ENCODE measurements around the gene KLHL29. TPM values are rescaled to one million over a fixed set of nuclear protein-coding genes. Genes with fewer than 3 reads are reported as not detected.

The KLHL29 gene
- total RNA-seq, 1 donor from 2014 or later: 8.4 TPM

DNA sequence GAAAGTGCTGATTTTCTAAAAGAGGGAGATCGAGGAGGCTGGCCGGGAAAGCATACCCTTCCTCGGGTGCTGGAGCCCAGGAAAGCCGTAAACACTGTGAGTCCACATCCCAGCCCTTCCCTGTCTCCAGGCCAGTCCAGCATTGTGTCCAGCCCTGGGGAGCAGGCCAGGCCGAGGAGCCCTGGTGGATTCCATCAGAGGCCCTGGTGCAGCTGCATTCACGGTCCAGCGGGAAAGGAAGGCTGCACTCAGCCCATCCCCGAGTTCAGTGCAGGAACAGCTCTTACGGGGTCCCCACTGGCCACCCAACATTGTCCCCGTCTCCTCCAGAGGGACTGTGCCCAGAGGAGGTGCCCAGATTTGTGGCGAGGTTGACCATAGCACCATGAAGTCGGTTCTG lies 218.6 kb downstream of the KLHL29 start:
- Mint-ChIP-seq H3K4me3 (no peak overlapping the region), H3K27ac (ENCODE audit: unreplicated experiment) (no peak overlapping the region), H3K27me3 (ENCODE audit: low read depth) (no peaks in the 10 kb centered on the region), H3K36me3 (ENCODE audit: low read depth) (peaks cover 2% of the 10 kb centered on the region), H3K4me1 (peaks cover 31% of the 10 kb centered on the region), H3K9me3 (peaks cover 2% of the 10 kb centered on the region)
- no peak for DNase-seq (ENCODE audit: low read depth, low spot score)
- TF ChIP-seq, protein P1, sequence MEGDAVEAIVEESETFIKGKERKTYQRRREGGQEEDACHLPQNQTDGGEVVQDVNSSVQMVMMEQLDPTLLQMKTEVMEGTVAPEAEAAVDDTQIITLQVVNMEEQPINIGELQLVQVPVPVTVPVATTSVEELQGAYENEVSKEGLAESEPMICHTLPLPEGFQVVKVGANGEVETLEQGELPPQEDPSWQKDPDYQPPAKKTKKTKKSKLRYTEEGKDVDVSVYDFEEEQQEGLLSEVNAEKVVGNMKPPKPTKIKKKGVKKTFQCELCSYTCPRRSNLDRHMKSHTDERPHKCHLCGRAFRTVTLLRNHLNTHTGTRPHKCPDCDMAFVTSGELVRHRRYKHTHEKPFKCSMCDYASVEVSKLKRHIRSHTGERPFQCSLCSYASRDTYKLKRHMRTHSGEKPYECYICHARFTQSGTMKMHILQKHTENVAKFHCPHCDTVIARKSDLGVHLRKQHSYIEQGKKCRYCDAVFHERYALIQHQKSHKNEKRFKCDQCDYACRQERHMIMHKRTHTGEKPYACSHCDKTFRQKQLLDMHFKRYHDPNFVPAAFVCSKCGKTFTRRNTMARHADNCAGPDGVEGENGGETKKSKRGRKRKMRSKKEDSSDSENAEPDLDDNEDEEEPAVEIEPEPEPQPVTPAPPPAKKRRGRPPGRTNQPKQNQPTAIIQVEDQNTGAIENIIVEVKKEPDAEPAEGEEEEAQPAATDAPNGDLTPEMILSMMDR (conservative IDR thresholded peaks at IDR 0.05): no peak

DNA sequence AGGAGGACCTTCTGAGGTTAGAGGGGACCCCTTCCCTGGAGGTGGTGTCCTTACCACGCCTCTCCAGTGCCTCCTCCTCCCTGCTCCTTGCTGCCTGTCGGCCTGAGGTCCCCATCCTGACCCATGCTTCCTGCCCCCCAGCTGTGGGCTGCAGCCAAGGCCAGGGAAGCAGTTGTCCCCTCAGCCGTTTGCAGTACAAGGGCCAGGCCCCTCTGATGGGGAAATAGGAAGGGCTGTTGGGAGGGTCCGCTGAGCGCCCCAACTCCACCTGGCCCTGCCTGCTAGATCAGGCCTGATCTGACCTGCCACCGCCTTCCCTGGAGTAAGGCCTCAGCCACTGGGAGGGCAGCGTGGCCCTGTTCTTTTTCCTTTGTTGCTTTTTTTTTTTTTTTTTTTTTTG lies 219.8 kb downstream of the KLHL29 start:
- Mint-ChIP-seq H3K27me3 (ENCODE audit: low read depth) (no peaks in the 10 kb centered on the region), H3K4me1 (peaks cover 28% of the 10 kb centered on the region), H3K4me3 (no peak overlapping the region), H3K27ac (ENCODE audit: unreplicated experiment) (no peak overlapping the region), H3K9me3 (peaks cover 2% of the 10 kb centered on the region), H3K36me3 (ENCODE audit: low read depth) (peaks cover 2% of the 10 kb centered on the region)
- TF ChIP-seq, protein P1 (conservative IDR thresholded peaks at IDR 0.05): no peak
- DNase-seq (ENCODE audit: low read depth, low spot score): no peak

DNA sequence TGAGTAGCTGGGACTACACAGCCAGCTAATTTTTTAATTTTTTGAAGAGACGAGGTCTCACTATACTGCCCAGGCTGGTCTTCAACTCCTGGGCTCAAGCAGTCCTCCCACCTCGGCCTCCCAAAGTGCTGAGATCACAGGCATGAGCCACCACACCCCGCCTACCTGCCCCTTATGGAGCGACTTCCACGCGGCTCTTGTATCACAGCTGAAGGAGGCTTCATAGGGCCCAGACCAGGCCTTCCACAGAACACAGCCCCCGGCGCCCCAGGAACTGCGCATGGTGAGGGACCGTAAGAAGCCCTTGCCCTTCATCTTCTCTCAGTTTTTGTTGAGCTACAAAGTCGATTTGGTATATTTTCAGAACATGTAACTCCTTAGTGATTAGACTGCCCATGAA lies 220.3 kb downstream of the KLHL29 start:
- Mint-ChIP-seq H3K4me1 (peaks cover 23% of the 10 kb centered on the region), H3K27ac (ENCODE audit: unreplicated experiment) (no peak overlapping the region), H3K27me3 (ENCODE audit: low read depth) (no peaks in the 10 kb centered on the region), H3K9me3 (peaks cover 2% of the 10 kb centered on the region), H3K4me3 (no peak overlapping the region), H3K36me3 (ENCODE audit: low read depth) (peaks cover 2% of the 10 kb centered on the region)
- no peak for DNase-seq (ENCODE audit: low read depth, low spot score)
- TF ChIP-seq, protein P1 (conservative IDR thresholded peaks at IDR 0.05): no peak

DNA sequence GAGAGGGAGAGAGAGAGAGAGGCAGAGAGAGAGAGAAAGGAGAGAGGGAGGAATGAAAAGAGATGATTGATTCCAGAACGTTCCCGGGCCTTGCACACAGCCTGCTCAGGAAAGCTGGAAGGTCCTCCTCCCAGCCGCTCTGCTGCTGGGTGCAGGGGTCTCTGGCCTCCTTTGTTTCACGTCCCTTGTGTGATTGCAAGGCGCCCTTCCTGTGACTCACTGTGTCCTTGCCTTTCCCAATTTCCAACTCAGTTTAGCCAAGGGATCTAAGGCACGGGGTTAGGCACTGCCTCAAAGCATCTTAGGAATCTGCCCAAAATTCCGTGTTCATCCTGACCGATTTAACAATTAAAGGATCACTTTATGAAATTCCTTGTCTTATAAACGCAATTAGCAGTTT lies 221.2 kb downstream of the KLHL29 start:
- H3K27me3 Mint-ChIP-seq (ENCODE audit: low read depth): no peaks in the 10 kb centered on the region
- no peak overlapping the region for H3K27ac Mint-ChIP-seq (ENCODE audit: unreplicated experiment)
- DNase-seq (ENCODE audit: low read depth, low spot score): no peak
- TF ChIP-seq, protein P1 (conservative IDR thresholded peaks at IDR 0.05): no peak
- H3K9me3 Mint-ChIP-seq: peaks cover 5% of the 10 kb centered on the region
- no peak overlapping the region for H3K4me3 Mint-ChIP-seq
- peaks cover 5% of the 10 kb centered on the region for H3K36me3 Mint-ChIP-seq (ENCODE audit: low read depth)
- H3K4me1 Mint-ChIP-seq: peaks cover 18% of the 10 kb centered on the region

DNA sequence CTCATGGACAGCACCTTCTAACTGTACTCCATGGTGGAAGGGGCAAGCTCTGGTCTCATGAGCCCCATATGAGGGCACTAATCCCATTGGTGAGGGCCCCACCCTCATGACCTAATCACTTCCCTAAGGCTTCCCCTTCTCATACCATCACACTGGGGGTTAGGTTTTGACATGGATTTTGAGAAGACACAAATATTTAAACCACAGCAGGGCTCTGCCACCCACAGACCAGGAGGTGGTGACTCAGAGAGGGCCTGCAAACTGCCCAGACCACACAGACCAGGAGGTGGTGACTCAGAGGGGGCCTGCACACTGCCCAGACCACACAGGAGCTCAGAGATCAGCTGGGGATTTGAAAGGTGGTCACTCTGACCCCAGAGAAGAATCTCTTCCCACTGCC lies 222.0 kb downstream of the KLHL29 start:
- DNase-seq (ENCODE audit: low read depth, low spot score): no peak
- Mint-ChIP-seq H3K27me3 (ENCODE audit: low read depth) (no peaks in the 10 kb centered on the region), H3K4me3 (no peak overlapping the region), H3K4me1 (peaks cover 14% of the 10 kb centered on the region), H3K27ac (ENCODE audit: unreplicated experiment) (no peak overlapping the region), H3K9me3 (peaks cover 9% of the 10 kb centered on the region), H3K36me3 (ENCODE audit: low read depth) (peaks cover 9% of the 10 kb centered on the region)
- TF ChIP-seq, protein P1 (conservative IDR thresholded peaks at IDR 0.05): no peak

DNA sequence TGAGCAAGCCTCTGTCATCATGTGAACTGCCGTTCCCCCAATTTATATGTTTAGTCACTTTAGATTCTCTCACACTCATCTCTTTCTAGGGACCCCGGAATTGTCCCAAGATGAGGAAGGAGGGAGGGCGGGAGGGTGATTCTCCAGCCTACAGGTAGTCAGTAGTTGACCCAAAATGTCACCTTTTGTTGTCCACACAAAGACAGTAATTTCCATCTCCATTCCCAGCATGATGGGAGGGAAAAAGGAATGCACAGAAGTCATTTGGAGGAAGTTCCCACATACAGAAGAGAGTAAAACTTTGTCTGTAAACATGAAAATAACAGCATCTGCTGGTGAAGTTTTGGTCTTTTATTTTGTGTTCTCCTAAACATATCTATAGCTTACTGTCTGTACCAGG lies 222.9 kb downstream of the KLHL29 start:
- H3K27ac Mint-ChIP-seq (ENCODE audit: unreplicated experiment): no peak overlapping the region
- H3K4me1 Mint-ChIP-seq: peaks cover 10% of the 10 kb centered on the region
- no peak overlapping the region for H3K4me3 Mint-ChIP-seq
- DNase-seq (ENCODE audit: low read depth, low spot score): no peak
- H3K9me3 Mint-ChIP-seq: peaks cover 10% of the 10 kb centered on the region
- peaks cover 11% of the 10 kb centered on the region for H3K36me3 Mint-ChIP-seq (ENCODE audit: low read depth)
- H3K27me3 Mint-ChIP-seq (ENCODE audit: low read depth): no peaks in the 10 kb centered on the region
- TF ChIP-seq, protein P1 (conservative IDR thresholded peaks at IDR 0.05): no peak
